GM12865 (cell line): Measurements from ENCODE around the gene CPB1.

Experiments
- DNase-seq: peaks from one replicate; pipeline ENCODE4 v3.0.0; 2010; ENCODE audit warnings: low read depth
- H3K4me3 ChIP-seq: 2 replicates; pipeline ENCODE4 v1.5.1; 2011; ENCODE audit warnings: mild to moderate bottlenecking, low read depth, low read length, control low read depth
- CTCF ChIP-seq: IDR thresholded peaks from 2 replicates; pipeline ENCODE4 v1.5.1; 2011; ENCODE audit warnings: low read length, control low read depth, low read depth, inconsistent platforms; ENCODE audit not compliant: insufficient read depth; ENCODE audit errors: missing control alignments

Gene CPB1

GRCh38 chr3:148863814-148864213 lies 36.2 kb downstream of the CPB1 start:
- H3K4me3 ChIP-seq: no peak overlapping the region
- no peak for TF ChIP-seq CTCF
- DNase-seq: no peak

GRCh38 chr3:148865049-148865448 lies 37.4 kb downstream of the CPB1 start, which contains the start of gene CPA3:
CPA3 (plus strand) TSS chr3:148865296; CDS start chr3:148865308, 12 bp downstream.
- TF ChIP-seq CTCF: no peak
- DNase-seq: no peak
- H3K4me3 ChIP-seq: no peak within 1 kb of the TSS

GRCh38 chr3:148866261-148866660 lies 38.6 kb downstream of the CPB1 start:
- H3K4me3 ChIP-seq: no peak overlapping the region
- TF ChIP-seq CTCF: no peak
- no peak for DNase-seq

GRCh38 chr3:148873270-148873927 lies 45.8 kb downstream of the CPB1 start:
- DNase-seq: no peak
- no peak for TF ChIP-seq CTCF
- no peak overlapping the region for H3K4me3 ChIP-seq

- no peak overlapping the region for H3K4me3 ChIP-seq
- no peak for TF ChIP-seq CTCF
- no peak for DNase-seq
Measured at GRCh38 chr3:148873977-148874376, 46.4 kb downstream of the CPB1 start.

DNA sequence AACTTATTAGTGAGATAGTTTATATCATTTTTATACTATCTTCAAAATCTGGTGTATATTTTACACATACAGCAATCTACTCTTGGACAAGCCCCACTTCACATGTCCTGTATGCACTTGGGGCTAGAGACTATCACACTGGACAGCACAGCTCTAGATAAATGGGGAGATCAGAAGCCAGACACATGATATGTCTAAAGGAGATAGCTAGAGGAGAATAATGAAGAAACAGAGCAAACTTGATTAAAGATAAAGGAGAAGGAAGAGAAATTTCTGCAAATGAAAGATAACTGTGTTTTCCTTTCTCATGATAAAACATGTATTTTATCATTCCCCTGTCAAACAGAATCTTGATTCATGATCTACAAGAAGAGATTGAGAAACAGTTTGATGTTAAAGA lies 50.5 kb downstream of the CPB1 start:
- H3K4me3 ChIP-seq: no peak overlapping the region
- no peak for DNase-seq
- TF ChIP-seq CTCF: no peak

GRCh38 chr3:148879256-148879655 lies 51.6 kb downstream of the CPB1 start:
- H3K4me3 ChIP-seq: no peak overlapping the region
- TF ChIP-seq CTCF: no peak
- DNase-seq: no peak
